ENCODE results near the gene HHLA2.
"Not testable (repeated sequence)": the region's sequence is repeated elsewhere in the genome, so short reads cannot be mapped to it uniquely, and the experiment has no call there.

The HHLA2 gene

DNA sequence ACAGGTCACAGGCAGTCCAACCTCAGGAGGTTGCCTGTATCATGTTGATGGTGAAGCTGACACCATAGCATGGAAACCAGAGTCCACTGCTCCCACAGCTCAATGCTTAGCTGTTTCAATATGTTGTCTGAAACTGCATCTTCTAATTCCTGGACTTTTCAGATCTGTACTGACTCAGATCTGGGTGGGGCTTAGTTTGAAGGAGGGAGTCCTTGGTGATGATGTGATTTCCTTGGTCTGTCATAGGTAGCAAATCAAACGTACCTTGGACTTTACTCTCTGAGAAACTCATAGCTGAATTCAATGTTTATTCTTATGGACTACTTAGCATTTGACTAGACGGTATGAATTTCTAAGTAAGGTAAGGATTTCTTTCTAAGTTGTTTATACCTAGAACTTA is at the start of gene HHLA2:
Gene HHLA2, plus strand, starts transcription at position 310 of the 400 bp plus-strand sequence. CDS start 55,266 bp downstream, outside the sequence.
- no peak for DNase-seq (ENCODE audit: low read depth in 2 of 2)

DNA sequence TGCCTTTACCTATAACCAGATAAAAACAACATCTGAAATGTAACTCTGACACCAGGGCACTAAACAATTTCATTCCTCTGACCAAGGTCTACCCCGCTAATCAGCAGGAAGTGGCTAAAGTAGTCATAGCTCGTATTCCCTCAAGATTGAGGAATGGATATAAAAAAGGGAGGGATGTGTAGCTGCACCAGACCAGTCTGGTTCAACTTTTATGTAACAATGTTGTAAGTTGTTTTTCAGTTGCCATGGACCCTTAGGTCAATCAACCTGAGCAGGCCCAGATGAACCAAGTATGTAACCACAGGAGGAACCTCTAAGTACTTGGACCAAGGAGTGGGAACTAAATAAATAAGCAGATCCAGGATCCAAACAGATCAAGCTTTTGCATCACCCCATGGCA is 45.7 kb upstream of the HHLA2 start:
- DNase-seq (ENCODE audit: low read depth in 2 of 2), result no peak

DNA sequence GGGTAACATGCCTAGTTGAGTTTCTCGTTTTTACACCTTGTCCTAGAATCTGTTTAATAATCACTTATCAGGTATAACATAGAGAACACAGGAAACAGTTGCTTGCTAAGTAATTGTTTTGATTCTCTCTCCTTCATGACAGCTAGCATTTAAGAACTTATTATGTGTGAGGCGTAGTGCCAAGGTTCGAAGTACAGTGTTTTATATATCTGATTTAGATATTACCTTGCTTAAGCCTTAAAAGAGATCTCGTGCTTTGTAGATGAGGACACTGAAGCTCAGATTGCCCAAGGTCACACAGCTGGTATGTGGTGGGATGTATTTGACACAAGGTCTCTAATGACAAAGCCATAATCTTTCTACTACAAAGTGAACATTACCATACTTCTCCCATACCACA is 45.1 kb upstream of the HHLA2 start:
- no peak for DNase-seq (ENCODE audit: low read depth in 2 of 2)

DNA sequence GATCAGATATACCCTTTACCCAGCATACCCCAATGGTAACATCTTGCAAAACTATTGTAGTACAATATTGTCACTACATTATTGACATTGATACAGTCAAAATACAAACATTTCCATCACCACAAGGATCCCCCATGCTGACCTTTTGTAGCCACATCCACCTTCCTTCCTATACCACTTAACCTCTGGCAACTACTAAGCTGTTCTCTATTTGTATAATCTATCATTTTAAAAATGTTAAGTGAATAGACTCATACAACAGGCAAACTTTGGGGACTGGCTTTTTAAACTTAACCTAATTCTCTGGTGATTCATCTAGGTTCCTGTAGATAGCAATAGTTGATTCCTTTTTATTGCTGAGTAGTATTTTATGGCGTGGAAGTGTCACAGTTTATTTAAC is 44.5 kb upstream of the HHLA2 start:
- no peak for DNase-seq (ENCODE audit: low read depth in 2 of 2)

- DNase-seq (ENCODE audit: low read depth in 2 of 2), result no peak
Measured at GRCh38 chr3:108255131-108255530, 41.2 kb upstream of the HHLA2 start.

GRCh38 chr3:108264534-108265298 is 31.6 kb upstream of the HHLA2 start:
- not testable (repeated sequence) for DNase-seq (ENCODE audit: low read depth in 2 of 2)

DNA sequence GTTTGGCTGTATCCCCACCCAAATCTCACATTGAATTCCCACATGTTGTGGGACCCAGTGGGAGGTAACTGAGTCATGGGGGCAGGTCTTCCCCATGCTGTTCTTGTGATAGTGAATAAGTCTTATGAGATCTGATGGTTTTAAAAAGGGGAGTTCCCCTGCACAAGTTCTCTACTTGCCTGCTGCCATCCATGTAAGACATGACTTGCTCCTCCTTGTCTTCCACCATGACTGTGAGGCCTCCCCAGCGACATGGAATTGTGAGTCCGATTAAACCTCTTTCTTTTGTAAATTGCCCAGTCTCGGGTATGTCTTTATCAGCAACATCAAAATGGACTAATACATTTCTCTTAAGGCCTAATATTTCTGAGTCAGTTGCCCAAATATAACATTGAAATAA is 28.1 kb upstream of the HHLA2 start:
- not testable (repeated sequence) for DNase-seq (ENCODE audit: low read depth in 2 of 2)

DNA sequence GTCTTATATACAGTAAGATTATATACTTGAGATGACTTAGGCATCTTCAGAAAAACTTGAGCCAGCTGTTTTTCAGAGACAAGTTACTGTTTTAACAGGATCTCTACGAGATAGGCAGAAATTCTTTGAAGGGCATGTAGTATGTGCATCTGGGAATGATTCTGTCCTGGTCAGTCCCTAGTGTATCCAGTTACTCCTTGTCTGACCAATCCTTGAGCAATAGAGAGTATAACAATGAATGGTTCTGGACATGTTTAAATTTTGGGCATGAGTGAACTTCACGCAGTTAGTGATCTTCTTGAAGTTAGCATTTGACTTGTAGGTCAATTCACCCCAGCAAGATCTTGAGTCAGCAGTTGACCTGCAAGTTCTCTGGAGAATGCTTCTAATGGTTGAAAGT is 24.7 kb upstream of the HHLA2 start:
- DNase-seq (ENCODE audit: low read depth in 2 of 2), result no peak

GRCh38 chr3:108279066-108279465 is 17.3 kb upstream of the HHLA2 start:
- DNase-seq (ENCODE audit: low read depth in 2 of 2), result not testable (repeated sequence)

GRCh38 chr3:108280476-108280875 is 15.9 kb upstream of the HHLA2 start:
- DNase-seq (ENCODE audit: low read depth in 2 of 2), result no peak

- DNase-seq (ENCODE audit: low read depth in 2 of 2), result no peak
Measured at GRCh38 chr3:108281670-108282069, 14.7 kb upstream of the HHLA2 start.

GRCh38 chr3:108283006-108283405 is 13.3 kb upstream of the HHLA2 start:
- peak; percentile 9 to 11 for DNase-seq (ENCODE audit: low read depth in 2 of 2)

- DNase-seq (ENCODE audit: low read depth in 2 of 2), result no peak
Measured at GRCh38 chr3:108283989-108284388, 12.4 kb upstream of the HHLA2 start.

DNA sequence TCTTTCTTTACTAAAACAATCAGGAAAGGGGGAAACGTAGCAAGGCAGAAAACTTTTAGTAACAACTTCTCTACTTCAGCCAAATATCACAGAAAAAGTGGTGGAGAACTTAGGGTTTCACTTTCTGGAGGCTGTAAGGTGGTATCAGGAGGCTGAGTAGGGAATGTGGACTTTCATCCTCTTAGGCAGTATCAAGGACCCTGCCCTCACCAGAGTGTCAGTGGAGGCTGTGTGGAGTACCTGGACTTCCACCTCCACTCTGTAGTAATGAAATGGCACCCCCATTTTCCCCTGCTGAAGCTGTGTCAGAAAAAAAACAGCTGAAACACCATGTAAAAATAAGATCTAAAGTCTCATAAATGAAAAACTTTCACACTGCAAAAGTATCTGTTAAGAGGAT is 11.2 kb upstream of the HHLA2 start:
- DNase-seq (ENCODE audit: low read depth in 2 of 2), result no peak

DNA sequence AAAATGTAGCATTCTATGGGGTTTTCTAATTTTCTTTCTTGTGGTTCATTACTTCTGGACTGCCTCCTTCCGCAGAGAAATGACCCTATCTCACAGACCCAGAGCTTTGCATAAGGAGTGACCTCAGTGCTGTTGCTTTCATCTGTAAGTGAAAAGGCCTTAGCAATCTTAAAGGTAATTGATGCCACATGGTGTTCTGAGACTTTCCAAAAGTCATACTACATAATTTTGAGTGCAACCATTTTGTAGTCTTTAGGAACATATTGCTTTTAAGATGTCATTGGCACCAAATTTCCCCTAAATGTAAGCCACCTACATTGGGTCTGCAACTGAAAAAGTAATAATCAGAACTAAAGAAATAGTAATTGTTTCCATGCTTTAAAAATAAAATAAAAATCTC is 9.2 kb upstream of the HHLA2 start:
- DNase-seq (ENCODE audit: low read depth in 2 of 2), result no peak

GRCh38 chr3:108288193-108288592 is 8.2 kb upstream of the HHLA2 start:
- DNase-seq (ENCODE audit: low read depth in 2 of 2), result not testable (repeated sequence)

- no peak for DNase-seq (ENCODE audit: low read depth in 2 of 2)
Measured at GRCh38 chr3:108289159-108289558, 7.2 kb upstream of the HHLA2 start.

DNA sequence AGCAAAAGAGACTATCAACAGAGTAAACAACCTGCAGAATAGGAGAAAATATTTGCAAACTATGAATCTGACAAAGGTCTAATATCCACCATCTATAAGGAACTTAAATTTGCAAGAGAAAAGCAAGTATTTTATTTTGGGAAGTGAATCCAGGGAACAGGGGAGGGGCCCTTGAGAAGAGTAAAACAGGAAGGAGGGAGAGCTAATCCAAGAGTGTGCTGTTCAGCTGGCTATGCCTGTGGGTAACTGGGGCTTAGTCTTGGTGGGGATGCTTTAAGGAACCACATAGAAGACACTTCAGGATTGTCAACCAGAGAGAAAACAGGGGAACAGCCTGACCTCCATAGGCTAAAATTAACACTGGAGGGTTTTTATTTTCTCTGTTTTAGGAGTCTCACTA is 3.9 kb upstream of the HHLA2 start:
- DNase-seq (ENCODE audit: low read depth in 2 of 2), result no peak

- DNase-seq (ENCODE audit: low read depth in 2 of 2), result no peak
Measured at GRCh38 chr3:108292905-108293328, 3.4 kb upstream of the HHLA2 start.

GRCh38 chr3:108293858-108294257 is 2.5 kb upstream of the HHLA2 start:
- DNase-seq (ENCODE audit: low read depth in 2 of 2), result no peak

DNA sequence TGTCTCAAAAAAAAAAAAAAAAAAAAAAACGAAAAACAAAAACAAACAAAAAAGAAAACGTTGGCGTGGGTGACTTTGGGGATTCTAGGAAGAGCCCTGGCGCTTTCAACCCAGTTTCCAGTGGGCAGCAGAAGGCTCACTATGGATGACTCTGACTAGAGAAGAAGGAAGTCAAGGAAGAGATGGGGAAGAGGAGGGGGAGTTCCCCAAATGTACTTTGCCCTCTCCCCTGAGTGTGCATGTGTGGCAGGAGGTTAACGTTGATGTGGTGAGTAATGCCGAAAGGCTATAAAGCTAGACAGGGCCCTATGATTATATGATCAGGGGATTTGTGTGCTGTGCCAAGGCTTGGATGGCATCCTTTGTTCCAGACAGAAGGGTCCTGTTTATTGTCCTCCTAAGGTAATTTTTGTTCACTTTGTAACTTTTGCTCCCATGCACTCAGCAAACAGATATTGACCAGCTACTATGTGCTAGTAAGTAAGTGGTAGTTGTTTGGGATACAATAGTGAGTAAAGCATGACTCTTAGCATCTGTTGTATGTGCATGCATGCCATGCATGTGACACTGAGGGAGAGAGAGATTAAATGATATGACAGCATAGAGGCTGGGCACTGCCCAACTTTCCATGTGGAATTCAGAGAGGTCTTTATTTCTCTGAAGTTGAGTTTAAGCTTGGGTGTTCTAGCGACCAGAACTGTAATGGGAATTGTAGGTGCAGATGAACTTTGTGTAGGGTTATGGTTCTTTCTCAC is 750 bp upstream of the HHLA2 start:
- DNase-seq (ENCODE audit: low read depth in 2 of 2), result no peak

DNA sequence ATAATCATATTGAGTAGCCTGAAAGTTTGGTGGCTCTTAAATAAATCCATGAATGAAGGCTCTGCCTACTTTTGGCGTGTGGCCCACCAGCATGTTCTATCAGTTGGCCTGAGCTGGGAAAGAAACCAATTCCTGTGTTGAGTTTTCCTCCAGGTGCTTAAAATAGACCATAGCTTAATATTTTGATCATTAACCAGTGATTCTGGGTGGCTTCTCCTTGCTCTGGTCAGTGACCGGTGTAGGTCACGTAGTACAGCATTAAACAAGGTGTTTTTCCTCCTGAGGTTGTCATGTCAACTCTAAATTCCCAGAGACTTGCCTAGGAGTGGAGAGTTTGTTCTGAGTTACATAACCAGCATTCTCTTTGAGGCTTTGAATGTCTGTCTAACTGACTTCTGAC is 1.3 kb downstream of the HHLA2 start:
- no peak for DNase-seq (ENCODE audit: low read depth in 2 of 2)

DNA sequence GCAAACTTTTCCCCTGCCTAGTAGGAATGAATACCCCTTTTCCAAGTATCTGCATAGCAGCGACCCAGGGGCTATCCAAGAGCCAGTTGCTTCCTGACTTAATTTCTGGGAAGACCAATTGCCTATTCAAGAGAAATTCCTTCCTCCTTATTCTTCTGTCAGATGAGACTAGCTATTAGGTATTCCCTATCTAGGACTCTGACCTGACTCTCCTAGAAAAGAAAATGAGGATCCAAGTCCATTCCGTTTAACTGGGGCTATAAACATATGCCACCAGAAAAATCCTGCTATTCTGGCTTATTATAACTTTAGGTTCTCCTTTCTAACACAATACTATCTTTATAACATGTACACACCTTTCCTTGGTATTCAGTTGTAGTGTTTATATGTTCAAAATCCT is 1.7 kb downstream of the HHLA2 start:
- DNase-seq (ENCODE audit: low read depth in 2 of 2), result no peak

Measured in fibroblast of skin of left quadriceps (primary cell).